ENCODE measurements around the gene WDR91.

WDR91 gene

DNA sequence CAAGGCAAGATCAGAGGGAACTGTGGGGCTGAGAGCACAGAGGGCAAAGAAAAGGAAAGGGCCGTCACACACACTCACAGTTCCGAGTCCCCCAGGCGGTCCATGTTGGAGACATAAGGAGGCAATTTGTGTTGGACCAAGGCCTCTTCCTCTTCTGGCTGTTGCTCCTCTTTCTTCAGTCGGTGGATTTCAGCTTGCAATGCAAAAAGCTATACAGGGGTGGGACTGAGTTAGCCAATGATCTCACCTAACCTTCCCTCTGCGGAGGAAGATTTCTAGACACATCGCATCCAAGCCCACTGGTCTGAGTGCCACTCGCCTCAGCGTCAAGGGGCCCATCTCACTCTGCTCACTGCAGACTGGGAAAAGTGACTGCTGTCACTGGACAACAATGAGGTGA lies 5.5 kb downstream of the WDR91 start:
- no peaks in the 10 kb centered on the region for H3K27me3 ChIP-seq (ENCODE audit: control insufficient read depth, insufficient read depth, low read length)
- peaks cover 10% of the 10 kb centered on the region for H3K36me3 ChIP-seq (ENCODE audit: control insufficient read depth, insufficient read depth, low read length)
- peaks cover 3% of the 10 kb centered on the region for H3K4me1 ChIP-seq (ENCODE audit: control insufficient read depth, insufficient read depth, low read length)
- H3K4me3 ChIP-seq (ENCODE audit: low read length) = no peak overlapping the region
- no peak overlapping the region for H3K27ac ChIP-seq (ENCODE audit: low read depth, low read length)
- H3K9ac ChIP-seq (ENCODE audit: low read length) = no peak overlapping the region

DNA sequence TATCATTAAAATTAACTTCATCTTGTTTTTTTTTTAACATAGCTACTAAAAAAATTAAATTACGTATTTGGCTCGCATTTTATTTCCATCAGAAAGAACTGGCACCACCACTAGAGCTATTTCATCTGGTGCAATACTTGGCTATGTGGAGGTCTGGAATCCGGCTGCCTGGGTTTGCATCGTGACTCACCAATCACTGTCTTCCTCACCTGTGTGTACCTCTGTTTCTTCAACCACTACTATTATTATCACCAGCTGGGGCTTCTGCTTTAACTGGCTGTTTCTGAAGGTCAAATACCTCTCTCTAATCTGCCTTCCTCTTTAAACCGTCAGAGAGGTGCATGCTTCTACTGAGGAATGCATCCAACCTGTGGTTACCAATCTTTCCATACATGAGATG lies 6.5 kb downstream of the WDR91 start:
- no peaks in the 10 kb centered on the region for H3K4me1 ChIP-seq (ENCODE audit: control insufficient read depth, insufficient read depth, low read length)
- peaks cover 10% of the 10 kb centered on the region for H3K36me3 ChIP-seq (ENCODE audit: control insufficient read depth, insufficient read depth, low read length)
- H3K4me3 ChIP-seq (ENCODE audit: low read length) = no peak overlapping the region
- H3K27me3 ChIP-seq (ENCODE audit: control insufficient read depth, insufficient read depth, low read length) = no peaks in the 10 kb centered on the region
- H3K27ac ChIP-seq (ENCODE audit: low read depth, low read length) = no peak overlapping the region
- no peak overlapping the region for H3K9ac ChIP-seq (ENCODE audit: low read length)

GRCh38 chr7:135204341-135204749 lies 7.0 kb downstream of the WDR91 start:
- no peak overlapping the region for H3K4me3 ChIP-seq (ENCODE audit: low read length)
- H3K27me3 ChIP-seq (ENCODE audit: control insufficient read depth, insufficient read depth, low read length) = no peaks in the 10 kb centered on the region
- peaks cover 13% of the 10 kb centered on the region for H3K36me3 ChIP-seq (ENCODE audit: control insufficient read depth, insufficient read depth, low read length)
- no peaks in the 10 kb centered on the region for H3K4me1 ChIP-seq (ENCODE audit: control insufficient read depth, insufficient read depth, low read length)
- no peak overlapping the region for H3K9ac ChIP-seq (ENCODE audit: low read length)
- no peak overlapping the region for H3K27ac ChIP-seq (ENCODE audit: low read depth, low read length)

GRCh38 chr7:135201350-135201749 lies 10.0 kb downstream of the WDR91 start:
- Histone ChIP-seq H3K4me3 (ENCODE audit: low read length) (no peak overlapping the region), H3K27me3 (ENCODE audit: control insufficient read depth, insufficient read depth, low read length) (no peaks in the 10 kb centered on the region), H3K36me3 (ENCODE audit: control insufficient read depth, insufficient read depth, low read length) (peaks cover 23% of the 10 kb centered on the region), H3K4me1 (ENCODE audit: control insufficient read depth, insufficient read depth, low read length) (no peaks in the 10 kb centered on the region), H3K27ac (ENCODE audit: low read depth, low read length) (no peak overlapping the region), H3K9ac (ENCODE audit: low read length) (no peak overlapping the region)

GRCh38 chr7:135200821-135201331 lies 10.4 kb downstream of the WDR91 start:
- Histone ChIP-seq H3K27me3 (ENCODE audit: control insufficient read depth, insufficient read depth, low read length) (no peaks in the 10 kb centered on the region), H3K27ac (ENCODE audit: low read depth, low read length) (no peak overlapping the region), H3K36me3 (ENCODE audit: control insufficient read depth, insufficient read depth, low read length) (peaks cover 26% of the 10 kb centered on the region), H3K9ac (ENCODE audit: low read length) (no peak overlapping the region), H3K4me1 (ENCODE audit: control insufficient read depth, insufficient read depth, low read length) (no peaks in the 10 kb centered on the region), H3K4me3 (ENCODE audit: low read length) (no peak overlapping the region)

DNA sequence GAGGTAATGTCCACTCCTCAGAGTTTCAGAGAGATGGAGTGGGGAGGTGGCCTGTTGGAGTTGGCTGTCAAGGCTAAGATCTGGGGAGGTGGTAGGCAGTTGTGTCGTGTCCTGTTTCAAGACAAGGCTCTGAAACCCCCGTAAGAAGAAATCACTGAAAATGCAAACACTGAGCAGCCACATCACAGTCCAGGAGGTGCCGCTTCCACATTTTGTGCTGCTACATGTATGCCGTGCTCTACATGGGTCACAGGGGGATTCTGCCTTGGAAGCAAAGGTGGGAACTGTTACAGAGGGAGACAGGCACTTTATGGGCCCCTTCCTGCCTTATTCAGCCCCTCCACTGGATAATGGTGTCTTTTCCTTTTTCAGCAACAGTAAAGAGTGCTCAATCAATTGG lies 11.9 kb downstream of the WDR91 start:
- H3K4me1 ChIP-seq (ENCODE audit: control insufficient read depth, insufficient read depth, low read length) = no peaks in the 10 kb centered on the region
- H3K36me3 ChIP-seq (ENCODE audit: control insufficient read depth, insufficient read depth, low read length) = peaks cover 28% of the 10 kb centered on the region
- no peak overlapping the region for H3K27ac ChIP-seq (ENCODE audit: low read depth, low read length)

DNA sequence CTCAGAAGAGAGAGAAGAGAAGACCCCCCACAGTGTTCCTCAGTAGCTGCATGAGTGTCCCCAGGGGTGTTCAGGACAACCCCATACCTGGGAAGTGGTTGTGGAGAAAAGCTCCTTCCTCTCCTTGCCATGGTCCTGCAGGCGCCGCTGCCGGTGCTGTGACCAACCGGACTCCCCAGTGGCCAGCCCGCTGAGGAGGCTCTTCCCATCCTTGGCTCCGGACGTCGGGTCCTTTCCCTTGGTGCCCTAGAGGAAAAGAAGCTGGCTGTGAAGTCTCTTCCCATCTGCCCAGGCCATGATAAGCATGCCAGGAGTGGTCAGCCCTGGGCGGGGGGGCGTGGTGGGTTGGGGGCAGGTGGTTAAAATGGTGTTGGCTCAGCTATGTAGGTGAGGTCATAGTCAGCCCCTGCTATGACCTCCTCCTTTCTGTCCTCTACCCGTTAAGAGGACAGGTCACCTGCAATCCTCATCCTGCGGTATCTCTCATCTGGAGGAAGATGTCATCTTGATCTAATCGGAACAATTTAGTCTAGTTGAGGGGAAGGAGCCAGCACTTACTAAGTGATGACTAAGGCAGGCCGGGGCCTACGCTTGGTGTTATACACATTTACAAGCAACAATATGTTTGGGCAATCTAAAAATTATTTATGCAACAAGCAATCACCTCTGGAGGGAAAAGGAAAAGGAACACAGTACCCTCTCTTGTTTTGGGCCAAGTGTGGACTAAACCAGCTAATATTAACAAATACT lies 13.2 kb downstream of the WDR91 start:
- Histone ChIP-seq H3K4me1 (ENCODE audit: control insufficient read depth, insufficient read depth, low read length) (no peaks in the 10 kb centered on the region), H3K27ac (ENCODE audit: low read depth, low read length) (no peak overlapping the region), H3K36me3 (ENCODE audit: control insufficient read depth, insufficient read depth, low read length) (peaks cover 28% of the 10 kb centered on the region), H3K27me3 (ENCODE audit: control insufficient read depth, insufficient read depth, low read length) (no peaks in the 10 kb centered on the region), H3K9ac (ENCODE audit: low read length) (no peak overlapping the region), H3K4me3 (ENCODE audit: low read length) (no peak overlapping the region)

More for the DNA sequence above, 11.9 kb downstream of the WDR91 start:
- H3K4me3 ChIP-seq (ENCODE audit: low read length) = no peak overlapping the region
- H3K27me3 ChIP-seq (ENCODE audit: control insufficient read depth, insufficient read depth, low read length) = no peaks in the 10 kb centered on the region
- H3K9ac ChIP-seq (ENCODE audit: low read length) = no peak overlapping the region

GRCh38 chr7:135197343-135197742 lies 14.0 kb downstream of the WDR91 start:
- H3K27ac ChIP-seq (ENCODE audit: low read depth, low read length) = no peak overlapping the region
- peaks cover 30% of the 10 kb centered on the region for H3K36me3 ChIP-seq (ENCODE audit: control insufficient read depth, insufficient read depth, low read length)
- H3K4me1 ChIP-seq (ENCODE audit: control insufficient read depth, insufficient read depth, low read length) = no peaks in the 10 kb centered on the region
- no peaks in the 10 kb centered on the region for H3K27me3 ChIP-seq (ENCODE audit: control insufficient read depth, insufficient read depth, low read length)
- no peak overlapping the region for H3K9ac ChIP-seq (ENCODE audit: low read length)
- no peak overlapping the region for H3K4me3 ChIP-seq (ENCODE audit: low read length)

DNA sequence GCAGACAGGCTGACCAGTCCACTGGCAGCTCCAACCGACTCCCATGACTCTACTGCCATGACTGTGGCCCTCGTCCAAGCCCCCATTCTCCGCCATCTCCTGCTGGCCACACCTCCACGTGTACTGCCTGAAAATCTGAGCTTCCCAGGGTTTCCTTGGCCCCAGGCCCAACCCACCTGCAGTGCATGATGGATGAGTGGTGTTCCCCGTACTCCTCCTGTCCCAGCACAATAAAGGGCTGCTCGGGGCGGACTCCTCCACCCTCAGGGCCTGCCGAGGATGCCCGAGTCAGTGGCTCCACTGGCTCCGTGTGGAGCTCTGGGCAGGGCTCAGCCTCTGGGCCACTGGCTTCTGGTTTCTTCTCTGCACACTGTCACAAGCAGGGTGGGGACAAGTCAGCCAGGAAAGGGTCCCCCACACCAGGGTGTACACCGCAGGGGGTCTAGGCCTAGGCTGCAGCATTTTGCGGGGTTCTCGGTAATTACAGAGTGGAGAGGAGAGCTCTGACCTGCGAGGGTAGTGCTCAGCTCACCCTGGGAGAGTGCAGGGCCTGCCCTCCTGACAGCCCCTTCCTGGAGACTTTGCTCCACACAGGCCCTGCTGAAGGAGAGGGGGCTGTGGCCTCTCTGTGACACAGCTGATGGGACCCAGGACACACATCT lies 15.2 kb downstream of the WDR91 start:
- peaks cover 32% of the 10 kb centered on the region for H3K36me3 ChIP-seq (ENCODE audit: control insufficient read depth, insufficient read depth, low read length)
- no peak overlapping the region for H3K27ac ChIP-seq (ENCODE audit: low read depth, low read length)
- H3K27me3 ChIP-seq (ENCODE audit: control insufficient read depth, insufficient read depth, low read length) = no peaks in the 10 kb centered on the region
- no peak overlapping the region for H3K9ac ChIP-seq (ENCODE audit: low read length)
- H3K4me3 ChIP-seq (ENCODE audit: low read length) = no peak overlapping the region
- no peaks in the 10 kb centered on the region for H3K4me1 ChIP-seq (ENCODE audit: control insufficient read depth, insufficient read depth, low read length)

DNA sequence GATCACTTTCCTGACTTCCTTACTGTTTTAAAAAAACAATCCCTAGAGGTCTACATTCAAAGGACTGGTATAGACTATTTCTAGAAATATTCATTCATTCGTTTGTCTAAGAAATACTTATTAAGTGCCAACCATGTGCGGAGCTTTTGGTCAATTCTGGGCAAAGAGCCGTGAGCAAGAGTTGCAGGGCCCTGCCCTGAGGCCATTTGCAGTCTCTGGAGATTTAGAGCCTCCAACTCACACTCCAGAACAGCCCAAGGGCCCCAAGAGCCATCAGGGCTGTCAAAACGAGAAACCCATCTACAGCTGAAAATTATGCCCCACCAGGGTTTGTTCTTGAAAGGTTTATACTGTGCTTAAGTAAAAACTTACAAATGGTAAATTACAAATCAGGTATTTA lies 16.2 kb downstream of the WDR91 start:
- Histone ChIP-seq H3K9ac (ENCODE audit: low read length) (no peak overlapping the region), H3K27me3 (ENCODE audit: control insufficient read depth, insufficient read depth, low read length) (no peaks in the 10 kb centered on the region), H3K27ac (ENCODE audit: low read depth, low read length) (no peak overlapping the region), H3K4me3 (ENCODE audit: low read length) (no peak overlapping the region), H3K4me1 (ENCODE audit: control insufficient read depth, insufficient read depth, low read length) (no peaks in the 10 kb centered on the region), H3K36me3 (ENCODE audit: control insufficient read depth, insufficient read depth, low read length) (peaks cover 32% of the 10 kb centered on the region)

DNA sequence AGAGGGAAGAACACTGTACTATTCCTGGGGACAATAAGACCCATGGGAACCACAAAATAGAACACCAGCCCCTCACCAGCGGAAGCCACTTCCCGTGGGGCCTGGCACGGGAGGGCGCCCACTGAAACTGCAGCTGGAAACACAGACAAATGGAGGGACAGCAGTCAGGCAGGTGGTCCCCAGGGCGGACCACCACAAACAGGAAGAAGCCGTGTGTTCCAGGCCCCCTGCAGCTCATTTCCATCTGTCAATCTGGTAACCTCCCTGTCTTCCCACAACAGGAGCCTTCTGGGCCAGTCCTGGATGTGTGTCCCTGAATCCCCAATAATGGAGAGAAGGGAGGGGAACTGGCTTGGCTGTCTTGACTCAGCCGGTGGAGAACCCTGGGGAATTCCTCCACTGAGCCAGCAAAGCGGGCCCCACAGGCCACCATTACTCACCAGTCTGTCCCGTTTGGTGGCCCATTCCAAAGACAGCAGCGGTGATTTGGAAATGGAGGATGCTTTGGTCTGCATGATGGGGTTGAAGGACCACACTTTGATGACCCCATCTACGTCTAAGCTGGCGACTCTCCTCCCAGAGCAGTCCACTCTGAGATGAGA lies 16.7 kb downstream of the WDR91 start:
- H3K27me3 ChIP-seq (ENCODE audit: control insufficient read depth, insufficient read depth, low read length) = no peaks in the 10 kb centered on the region
- H3K4me1 ChIP-seq (ENCODE audit: control insufficient read depth, insufficient read depth, low read length) = no peaks in the 10 kb centered on the region

GRCh38 chr7:135193615-135194081 lies 17.7 kb downstream of the WDR91 start:
- no peak overlapping the region for H3K9ac ChIP-seq (ENCODE audit: low read length)
- no peaks in the 10 kb centered on the region for H3K27me3 ChIP-seq (ENCODE audit: control insufficient read depth, insufficient read depth, low read length)
- no peaks in the 10 kb centered on the region for H3K4me1 ChIP-seq (ENCODE audit: control insufficient read depth, insufficient read depth, low read length)
- no peak overlapping the region for H3K4me3 ChIP-seq (ENCODE audit: low read length)
- H3K36me3 ChIP-seq (ENCODE audit: control insufficient read depth, insufficient read depth, low read length) = peaks cover 39% of the 10 kb centered on the region
- H3K27ac ChIP-seq (ENCODE audit: low read depth, low read length) = no peak overlapping the region

More for the DNA sequence above, 16.7 kb downstream of the WDR91 start:
- peaks cover 34% of the 10 kb centered on the region for H3K36me3 ChIP-seq (ENCODE audit: control insufficient read depth, insufficient read depth, low read length)
- no peak overlapping the region for H3K27ac ChIP-seq (ENCODE audit: low read depth, low read length)
- no peak overlapping the region for H3K9ac ChIP-seq (ENCODE audit: low read length)
- no peak overlapping the region for H3K4me3 ChIP-seq (ENCODE audit: low read length)
